Glutamatergic neuron (in vitro differentiated cells): ENCODE data around the gene TPCN2. TPM values are rescaled to one million over a fixed set of nuclear protein-coding genes. Genes with fewer than 3 reads are reported as not detected.
"Not testable (repeated sequence)": the region's sequence is repeated elsewhere in the genome, so short reads cannot be mapped to it uniquely, and the experiment has no call there.

Experiments
- DNase-seq: peaks from one replicate; pipeline ENCODE4 v3.0.0; 2022
- H3K27ac Mint-ChIP-seq: one replicate; pipeline ENCODE4 v1.8.0; 2020; ENCODE audit warnings: mild to moderate bottlenecking, mixed read lengths, inconsistent platforms; ENCODE audit not compliant: unreplicated experiment
- H3K27me3 Mint-ChIP-seq: one replicate; pipeline ENCODE4 v1.8.0; 2020; ENCODE audit warnings: mild to moderate bottlenecking, moderate library complexity, mixed read lengths, inconsistent platforms; ENCODE audit not compliant: unreplicated experiment
- H3K36me3 Mint-ChIP-seq: one replicate; pipeline ENCODE4 v1.8.0; 2020; ENCODE audit warnings: mild to moderate bottlenecking, mixed read lengths, inconsistent platforms; ENCODE audit not compliant: unreplicated experiment
- H3K4me1 Mint-ChIP-seq: one replicate; pipeline ENCODE4 v1.8.0; 2020; ENCODE audit warnings: mild to moderate bottlenecking, low read depth, mixed read lengths, inconsistent platforms; ENCODE audit not compliant: unreplicated experiment
- H3K4me3 Mint-ChIP-seq: one replicate; pipeline ENCODE4 v1.8.0; 2020; ENCODE audit warnings: mild to moderate bottlenecking, mixed read lengths, inconsistent platforms; ENCODE audit not compliant: unreplicated experiment
- H3K9me3 Mint-ChIP-seq: one replicate; pipeline ENCODE4 v1.8.0; 2020; ENCODE audit warnings: mild to moderate bottlenecking, moderate library complexity, mixed read lengths, inconsistent platforms; ENCODE audit not compliant: unreplicated experiment
- total RNA-seq: library from RNA; stranded (reverse); fragmentation: NEBNext Ultra II Directional; extraction: Animal tissue kit (Norgen Biotek cat#: 25700); gene quantifications from one replicate; pipeline ENCODE4 v1.2.1, GENCODE V29; 2021; ENCODE audit not compliant: unreplicated experiment
- TF ChIP-seq, protein P1 (sequence below): fragments of 200-600 bp; sonication (generic); IDR thresholded peaks from one replicate; pipeline ENCODE4 v1.5.0; 2021; ENCODE audit not compliant: partially characterized antibody, unreplicated experiment

TPCN2 gene
- total RNA-seq, 1 donor from 2014 or later = 17.2 TPM

DNA sequence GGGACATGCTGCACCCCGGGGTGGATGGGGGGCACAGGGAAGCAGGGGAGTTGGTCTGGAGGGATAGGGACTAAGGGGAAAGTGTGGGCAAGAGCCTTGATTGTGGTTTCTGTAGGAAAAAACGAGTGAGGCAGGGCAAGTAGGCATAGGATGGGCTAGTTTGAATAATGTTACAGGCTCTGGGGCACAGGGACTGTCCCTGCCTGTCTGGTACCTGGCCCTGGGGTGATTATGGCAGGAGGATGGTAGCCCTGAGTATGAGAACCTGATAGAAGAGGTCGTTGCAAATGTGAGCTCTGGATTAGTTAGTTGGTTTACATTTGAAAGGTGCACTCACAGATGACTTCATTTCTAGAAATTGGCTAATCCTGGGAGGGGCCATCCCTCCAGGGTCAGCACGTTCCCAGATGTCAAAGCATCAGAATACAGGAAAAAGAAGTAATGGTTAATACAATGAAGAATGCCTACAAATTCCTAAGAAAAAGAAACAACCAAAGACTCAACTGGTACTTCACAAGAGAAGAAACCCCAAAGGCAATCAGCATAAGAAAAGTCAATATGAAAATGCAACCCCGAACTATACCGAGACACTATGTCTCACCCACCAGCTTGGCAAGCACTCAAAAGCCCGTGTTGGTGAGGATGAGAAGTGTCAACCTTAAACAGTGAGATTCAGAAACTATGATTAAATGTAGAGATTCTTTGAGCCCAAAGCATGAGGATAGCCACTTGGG, 95.8 kb downstream of the TPCN2 start:
- Mint-ChIP-seq H3K27me3 (no peaks in the 10 kb centered on the region), H3K4me3 (no peak overlapping the region), H3K9me3 (peaks cover 9% of the 10 kb centered on the region), H3K36me3 (peaks cover 19% of the 10 kb centered on the region), H3K27ac (no peak overlapping the region), H3K4me1 (no peaks in the 10 kb centered on the region)
- DNase-seq = no peak
- TF ChIP-seq, protein P1, sequence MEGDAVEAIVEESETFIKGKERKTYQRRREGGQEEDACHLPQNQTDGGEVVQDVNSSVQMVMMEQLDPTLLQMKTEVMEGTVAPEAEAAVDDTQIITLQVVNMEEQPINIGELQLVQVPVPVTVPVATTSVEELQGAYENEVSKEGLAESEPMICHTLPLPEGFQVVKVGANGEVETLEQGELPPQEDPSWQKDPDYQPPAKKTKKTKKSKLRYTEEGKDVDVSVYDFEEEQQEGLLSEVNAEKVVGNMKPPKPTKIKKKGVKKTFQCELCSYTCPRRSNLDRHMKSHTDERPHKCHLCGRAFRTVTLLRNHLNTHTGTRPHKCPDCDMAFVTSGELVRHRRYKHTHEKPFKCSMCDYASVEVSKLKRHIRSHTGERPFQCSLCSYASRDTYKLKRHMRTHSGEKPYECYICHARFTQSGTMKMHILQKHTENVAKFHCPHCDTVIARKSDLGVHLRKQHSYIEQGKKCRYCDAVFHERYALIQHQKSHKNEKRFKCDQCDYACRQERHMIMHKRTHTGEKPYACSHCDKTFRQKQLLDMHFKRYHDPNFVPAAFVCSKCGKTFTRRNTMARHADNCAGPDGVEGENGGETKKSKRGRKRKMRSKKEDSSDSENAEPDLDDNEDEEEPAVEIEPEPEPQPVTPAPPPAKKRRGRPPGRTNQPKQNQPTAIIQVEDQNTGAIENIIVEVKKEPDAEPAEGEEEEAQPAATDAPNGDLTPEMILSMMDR = no peak

DNA sequence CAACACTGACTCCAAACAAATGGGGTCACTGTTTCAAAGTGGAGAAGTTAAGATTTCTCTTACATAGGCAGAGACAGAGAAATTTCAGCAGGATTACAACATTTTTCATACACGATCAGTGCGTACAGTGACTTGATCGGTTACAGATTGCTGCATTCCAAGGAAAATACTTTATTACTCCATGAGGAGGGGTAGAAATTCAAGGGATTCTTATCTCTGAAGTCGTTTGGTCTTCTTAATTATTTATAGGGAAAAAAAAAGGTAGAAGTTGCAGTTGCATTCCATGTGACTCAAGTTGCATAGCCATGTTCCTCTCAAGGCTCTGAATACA, 96.3 kb downstream of the TPCN2 start:
- Mint-ChIP-seq H3K4me1 (no peaks in the 10 kb centered on the region), H3K9me3 (peaks cover 10% of the 10 kb centered on the region), H3K4me3 (no peak overlapping the region), H3K27me3 (no peaks in the 10 kb centered on the region), H3K36me3 (peaks cover 18% of the 10 kb centered on the region), H3K27ac (no peak overlapping the region)
- TF ChIP-seq, protein P1 = no peak
- no peak for DNase-seq

DNA sequence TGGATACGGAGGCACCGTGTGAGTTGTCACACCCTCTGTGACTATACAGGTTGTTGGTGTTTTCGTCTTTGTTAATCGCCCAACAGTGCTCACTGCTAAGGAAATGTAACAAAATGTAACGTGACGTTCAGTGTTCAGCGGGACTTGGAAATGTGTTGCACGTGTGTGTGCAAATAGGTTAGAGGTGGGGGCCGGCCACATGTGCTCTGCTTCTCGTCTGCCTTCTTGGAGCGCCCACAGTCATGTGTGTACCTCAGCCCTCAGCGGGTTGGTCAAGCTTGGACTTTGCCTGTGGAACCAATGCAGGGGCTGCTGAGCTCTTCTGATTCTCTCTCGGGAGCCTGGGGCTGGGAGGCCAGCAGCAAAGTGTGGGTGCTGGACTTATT, 99.6 kb downstream of the TPCN2 start:
- peaks cover 1% of the 10 kb centered on the region for H3K4me1 Mint-ChIP-seq
- no peak overlapping the region for H3K27ac Mint-ChIP-seq
- peaks cover 14% of the 10 kb centered on the region for H3K9me3 Mint-ChIP-seq
- DNase-seq = no peak
- TF ChIP-seq, protein P1 = no peak
- no peak overlapping the region for H3K4me3 Mint-ChIP-seq
- H3K27me3 Mint-ChIP-seq = no peaks in the 10 kb centered on the region
- H3K36me3 Mint-ChIP-seq = peaks cover 20% of the 10 kb centered on the region

DNA sequence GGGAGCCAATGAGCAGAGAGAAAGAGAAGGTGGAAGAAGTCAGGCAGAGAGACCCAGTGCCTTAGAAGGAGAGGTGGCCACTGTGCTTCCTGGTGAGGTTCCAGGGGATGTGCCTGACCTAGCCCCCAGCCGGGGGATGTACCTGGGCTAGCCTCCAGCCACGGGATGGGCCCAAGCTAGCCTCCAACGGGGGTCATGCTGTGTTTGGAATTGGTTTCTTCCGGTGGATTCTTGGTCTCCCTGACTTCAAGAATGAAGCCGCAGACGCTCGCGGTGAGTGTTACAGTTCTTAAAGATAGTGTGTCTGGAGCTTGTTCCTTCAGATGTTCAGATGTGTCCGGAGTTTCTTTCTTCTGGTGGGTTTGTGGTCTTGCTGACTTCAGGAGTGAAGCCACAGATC, 100.1 kb downstream of the TPCN2 start:
- H3K27me3 Mint-ChIP-seq = no peaks in the 10 kb centered on the region
- peaks cover 1% of the 10 kb centered on the region for H3K4me1 Mint-ChIP-seq
- no peak overlapping the region for H3K4me3 Mint-ChIP-seq
- H3K9me3 Mint-ChIP-seq = peaks cover 16% of the 10 kb centered on the region
- TF ChIP-seq, protein P1 = no peak
- no peak overlapping the region for H3K27ac Mint-ChIP-seq
- no peak for DNase-seq
- H3K36me3 Mint-ChIP-seq = peaks cover 20% of the 10 kb centered on the region

DNA sequence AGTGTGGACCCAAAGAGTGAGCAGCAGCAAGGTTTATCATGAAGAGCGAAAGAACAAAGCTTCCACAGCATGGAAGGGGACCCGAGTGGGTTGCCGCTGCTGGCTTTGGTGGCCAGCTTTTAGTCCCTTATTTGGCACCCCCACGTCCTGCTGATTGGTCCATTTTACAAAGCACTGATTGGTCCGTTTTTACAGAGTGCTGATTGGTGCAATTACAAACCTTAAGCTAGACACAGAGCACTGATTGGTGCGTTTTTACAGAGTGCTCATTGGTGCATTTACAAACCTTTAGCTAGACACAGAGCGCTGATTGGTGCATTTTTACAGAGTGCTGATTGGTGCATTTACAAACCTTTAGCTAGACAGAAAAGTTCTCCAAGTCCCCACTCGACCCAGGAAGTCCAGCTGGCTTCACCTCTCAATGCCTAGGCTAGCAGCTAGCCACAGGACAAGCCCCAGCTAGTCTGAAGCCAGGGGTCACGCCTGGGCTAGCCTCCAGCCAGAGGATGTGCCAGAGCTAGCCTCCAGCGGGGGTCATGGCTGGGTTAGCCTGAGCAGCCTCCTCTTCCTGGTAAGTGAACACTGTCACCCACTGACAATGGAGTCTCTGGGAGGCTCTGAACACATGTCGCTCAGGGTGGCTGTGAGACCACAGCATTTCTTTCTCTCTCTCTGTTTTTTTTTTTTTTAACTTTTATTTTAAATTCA, 100.8 kb downstream of the TPCN2 start:
- not testable (repeated sequence) for H3K27me3 Mint-ChIP-seq, H3K4me1 Mint-ChIP-seq, H3K27ac Mint-ChIP-seq, DNase-seq, H3K4me3 Mint-ChIP-seq
- Mint-ChIP-seq H3K9me3 (peaks cover 14% of the 10 kb centered on the region), H3K36me3 (peaks cover 20% of the 10 kb centered on the region)
